Activated CD4-positive, alpha-beta memory T cell treated with anti-CD3 and anti-CD28 coated beads, Interleukin-2, amount 10 ng/mL, durations not matched to agents 7 days and 5 days (primary cell): ENCODE measurements around the gene PREX1. TPM values are rescaled to one million over a fixed set of nuclear protein-coding genes. Genes with fewer than 3 reads are reported as not detected.
A peak's percentile ranks its signal among the peaks of the same experiment; 100 is the strongest.

ENCODE experiments used
- CTCF ChIA-PET: fragments of 350-600 bp; sonication (Branson Sonifier 250); formaldehyde crosslinking; loops from one replicate; lab custom pipeline; 2021; ENCODE audit warnings: antibody characterized with exemption, inconsistent platforms; lab: Charles Lee
- POLR2A ChIA-PET: fragments of 350-600 bp; sonication (Branson Sonifier 250); formaldehyde crosslinking; loops from one replicate; lab custom pipeline; 2021; ENCODE audit warnings: antibody characterized with exemption; lab: Charles Lee
- DNase-seq: peaks from one replicate; pipeline ENCODE4 v3.0.0-alpha.2; 2020
- H3K27ac Mint-ChIP-seq: one replicate; pipeline ENCODE4 v1.8.0; 2021; ENCODE audit warnings: mild to moderate bottlenecking, mixed read lengths
- H3K27me3 Mint-ChIP-seq: one replicate; pipeline ENCODE4 v1.8.0; 2021; ENCODE audit warnings: mixed read lengths
- H3K36me3 Mint-ChIP-seq: one replicate; pipeline ENCODE4 v1.8.0; 2021; ENCODE audit warnings: low read depth, mixed read lengths
- H3K4me1 Mint-ChIP-seq: one replicate; pipeline ENCODE4 v1.8.0; 2021; ENCODE audit warnings: mixed read lengths
- H3K4me3 Mint-ChIP-seq: one replicate; pipeline ENCODE4 v1.8.0; 2021; ENCODE audit warnings: mild to moderate bottlenecking, mixed read lengths
- H3K9me3 Mint-ChIP-seq: one replicate; pipeline ENCODE4 v1.8.0; 2021; ENCODE audit warnings: mixed read lengths
- total RNA-seq, 2 experiments: library from RNA; stranded (reverse); gene quantifications; one replicate each; pipeline ENCODE4 v1.2.3, GENCODE V29; 2021

Gene PREX1
- total RNA-seq, 2 experiments from 2014 or later: 158 to 160 TPM

GRCh38 chr20:48632825-48633619 is 194.8 kb downstream of the PREX1 start:
- CTCF ChIA-PET: interaction anchor here (0.7 to 1.5 kb wide), 3 partner anchors 13 to 272 kb away, joined by 3 to 6 read pairs (median 5); no protein-coding TSS in a partner anchor
- H3K4me3 Mint-ChIP-seq: no peak overlapping the region
- no peaks in the 10 kb centered on the region for H3K9me3 Mint-ChIP-seq
- POLR2A ChIA-PET: no interaction called here
- peaks cover 68% of the 10 kb centered on the region for H3K36me3 Mint-ChIP-seq
- DNase-seq: no peak
- H3K4me1 Mint-ChIP-seq: peaks cover 27% of the 10 kb centered on the region
- no peak overlapping the region for H3K27ac Mint-ChIP-seq
- H3K27me3 Mint-ChIP-seq: no peaks in the 10 kb centered on the region

- H3K27me3 Mint-ChIP-seq: no peaks in the 10 kb centered on the region
- peaks cover 27% of the 10 kb centered on the region for H3K4me1 Mint-ChIP-seq
- no peak overlapping the region for H3K4me3 Mint-ChIP-seq
- H3K27ac Mint-ChIP-seq: no peak overlapping the region
- no peak for DNase-seq
- CTCF ChIA-PET: interaction anchor here (0.7 to 2.7 kb wide), 4 partner anchors 12 to 273 kb away, joined by 3 to 16 read pairs (median 6); no protein-coding TSS in a partner anchor
- H3K9me3 Mint-ChIP-seq: no peaks in the 10 kb centered on the region
- H3K36me3 Mint-ChIP-seq: peaks cover 67% of the 10 kb centered on the region
- POLR2A ChIA-PET: no interaction called here
Observed at GRCh38 chr20:48632017-48632824, 195.6 kb downstream of the PREX1 start.

- H3K36me3 Mint-ChIP-seq: peaks cover 71% of the 10 kb centered on the region
- no peak overlapping the region for H3K27ac Mint-ChIP-seq
- no peaks in the 10 kb centered on the region for H3K27me3 Mint-ChIP-seq
- H3K9me3 Mint-ChIP-seq: no peaks in the 10 kb centered on the region
- CTCF ChIA-PET: interaction anchor here (2.7 kb wide), 1 partner anchor 11 kb away, joined by 16 read pairs; no protein-coding TSS in a partner anchor
- DNase-seq: no peak
- H3K4me1 Mint-ChIP-seq: peaks cover 31% of the 10 kb centered on the region
- no peak overlapping the region for H3K4me3 Mint-ChIP-seq
- POLR2A ChIA-PET: no interaction called here
Observed at GRCh38 chr20:48631114-48632016, 196.4 kb downstream of the PREX1 start.

GRCh38 chr20:48630342-48631075 is 197.3 kb downstream of the PREX1 start:
- Mint-ChIP-seq H3K9me3 (no peaks in the 10 kb centered on the region), H3K27ac (no peak overlapping the region), H3K4me3 (no peak overlapping the region), H3K27me3 (no peaks in the 10 kb centered on the region), H3K36me3 (peaks cover 74% of the 10 kb centered on the region), H3K4me1 (peaks cover 27% of the 10 kb centered on the region)
- no peak for DNase-seq
- POLR2A ChIA-PET: interaction anchor here (0.8 kb wide), 1 partner anchor 9 kb away, joined by 3 read pairs; no protein-coding TSS in a partner anchor
- CTCF ChIA-PET: interaction anchor here (2.7 kb wide), 1 partner anchor 10 kb away, joined by 16 read pairs; no protein-coding TSS in a partner anchor

- H3K4me1 Mint-ChIP-seq: peaks cover 21% of the 10 kb centered on the region
- no peak overlapping the region for H3K4me3 Mint-ChIP-seq
- H3K27me3 Mint-ChIP-seq: no peaks in the 10 kb centered on the region
- CTCF ChIA-PET: interaction anchor here (2.7 kb wide), 1 partner anchor 9 kb away, joined by 16 read pairs; no protein-coding TSS in a partner anchor
- H3K27ac Mint-ChIP-seq: no peak overlapping the region
- H3K36me3 Mint-ChIP-seq: peaks cover 73% of the 10 kb centered on the region
- H3K9me3 Mint-ChIP-seq: no peaks in the 10 kb centered on the region
- DNase-seq: no peak
- POLR2A ChIA-PET: interaction anchor here (0.8 kb wide), 1 partner anchor 9 kb away, joined by 3 read pairs; no protein-coding TSS in a partner anchor
Observed at GRCh38 chr20:48629960-48630315, 197.9 kb downstream of the PREX1 start.

- Mint-ChIP-seq H3K4me3 (no peak overlapping the region), H3K27me3 (no peaks in the 10 kb centered on the region), H3K9me3 (no peaks in the 10 kb centered on the region), H3K27ac (peak overlapping the region; percentile 31), H3K4me1 (peaks cover 20% of the 10 kb centered on the region), H3K36me3 (peaks cover 73% of the 10 kb centered on the region)
- no peak for DNase-seq
- ChIA-PET POLR2A (no interaction called here), CTCF (interaction anchor here (2.7 kb wide), 1 partner anchor 9 kb away, joined by 16 read pairs; no protein-coding TSS in a partner anchor)
Observed at GRCh38 chr20:48629069-48629959, 198.5 kb downstream of the PREX1 start.

- H3K9me3 Mint-ChIP-seq: no peaks in the 10 kb centered on the region
- peaks cover 9% of the 10 kb centered on the region for H3K4me1 Mint-ChIP-seq
- H3K27ac Mint-ChIP-seq: no peak overlapping the region
- POLR2A ChIA-PET: no interaction called here
- no peak overlapping the region for H3K4me3 Mint-ChIP-seq
- no peak for DNase-seq
- CTCF ChIA-PET: no interaction called here
- H3K27me3 Mint-ChIP-seq: no peaks in the 10 kb centered on the region
- H3K36me3 Mint-ChIP-seq: peaks cover 65% of the 10 kb centered on the region
Observed at GRCh38 chr20:48627737-48628128, 200.1 kb downstream of the PREX1 start.

- no peak overlapping the region for H3K4me3 Mint-ChIP-seq
- H3K4me1 Mint-ChIP-seq: peaks cover 12% of the 10 kb centered on the region
- peak overlapping the region; percentile 21 for H3K27ac Mint-ChIP-seq
- no peaks in the 10 kb centered on the region for H3K9me3 Mint-ChIP-seq
- no peak for DNase-seq
- H3K27me3 Mint-ChIP-seq: no peaks in the 10 kb centered on the region
- peaks cover 64% of the 10 kb centered on the region for H3K36me3 Mint-ChIP-seq
- ChIA-PET CTCF (interaction anchor here (0.6 kb wide), 1 partner anchor 472 kb away, joined by 3 read pairs; no protein-coding TSS in a partner anchor), POLR2A (no interaction called here)
Observed at GRCh38 chr20:48626938-48627736, 200.7 kb downstream of the PREX1 start.

- H3K4me1 Mint-ChIP-seq: peaks cover 18% of the 10 kb centered on the region
- no peaks in the 10 kb centered on the region for H3K27me3 Mint-ChIP-seq
- peak overlapping the region; percentile 21 for H3K27ac Mint-ChIP-seq
- DNase-seq: no peak
- H3K36me3 Mint-ChIP-seq: peaks cover 59% of the 10 kb centered on the region
- ChIA-PET CTCF (interaction anchor here (0.6 kb wide), 1 partner anchor 473 kb away, joined by 3 read pairs; no protein-coding TSS in a partner anchor), POLR2A (no interaction called here)
- no peak overlapping the region for H3K4me3 Mint-ChIP-seq
- H3K9me3 Mint-ChIP-seq: no peaks in the 10 kb centered on the region
Observed at GRCh38 chr20:48626226-48626937, 201.4 kb downstream of the PREX1 start.
